Sigmoid colon (tissue), 7 donors: ENCODE data around the gene CHD1L. TPM values are rescaled to one million over a fixed set of nuclear protein-coding genes. Genes with fewer than 3 reads are reported as not detected.
"Not testable (repeated sequence)": the region's sequence is repeated elsewhere in the genome, so short reads cannot be mapped to it uniquely, and the experiment has no call there.

Source experiments
- DNase-seq: peaks from one replicate; pipeline ENCODE4 v3.0.0-alpha.2; 2019
- H3K27ac ChIP-seq, 4 donors: fragments of 200-600 bp; sonication (generic); one replicate each; pipeline ENCODE4 v1.5.1; 2016 to 2019; ENCODE audit warnings: mild to moderate bottlenecking in 1 of 4
- H3K27me3 ChIP-seq, 3 donors: fragments of 200-600 bp; sonication (generic); one replicate each; pipeline ENCODE4 v1.5.1; 2019; ENCODE audit warnings: mild to moderate bottlenecking in 1 of 3
- H3K36me3 ChIP-seq, 4 donors: fragments of 200-600 bp; sonication (generic); one replicate each; pipeline ENCODE4 v1.5.1; 2016 to 2019
- H3K4me1 ChIP-seq, 4 donors: fragments of 200-600 bp; sonication (generic); one replicate each; pipeline ENCODE4 v1.5.1; 2017 to 2019
- H3K4me3 ChIP-seq, 4 donors: fragments of 200-600 bp; sonication (generic); one replicate each; pipeline ENCODE4 v1.5.1; 2017 to 2019; ENCODE audit warnings: mild to moderate bottlenecking in 2 of 4, moderate library complexity in 1 of 4
- H3K9me3 ChIP-seq, 4 donors: fragments of 200-600 bp in 3 of 4; sonication (generic) in 3 of 4; one replicate each; pipeline versions ENCODE4 v1.5.1 to v1.6.1; 2013 to 2019
- CTCF ChIP-seq, 4 experiments: fragments of 450-650 bp in 3 of 4; fragments of 200-600 bp in 1 of 4; IDR thresholded peaks; one replicate each; pipeline ENCODE4 v1.5.1; 2016 to 2019; ENCODE audit warnings: antibody characterized with exemption in 4 of 4, mild to moderate bottlenecking in 3 of 4, moderate library complexity in 2 of 4
- EP300 ChIP-seq, 4 donors: sonication (generic); formaldehyde crosslinking; IDR thresholded peaks; one replicate each; pipeline ENCODE4 v1.6.1; 2017; ENCODE audit warnings: antibody characterized with exemption in 4 of 4
- POLR2A ChIP-seq, 2 donors: fragments of 450-650 bp; IDR thresholded peaks; one replicate each; pipeline ENCODE4 v1.6.1; 2016; ENCODE audit warnings: antibody characterized with exemption in 2 of 2, mild to moderate bottlenecking in 2 of 2, moderate library complexity in 2 of 2
- POLR2AphosphoS5 ChIP-seq, 4 donors: sonication (generic); formaldehyde crosslinking; IDR thresholded peaks; one replicate each; pipeline ENCODE4 v1.6.1; 2017; ENCODE audit warnings: antibody characterized with exemption in 4 of 4
- WGBS, 2 donors: extraction: QIAGEN DNeasy Blood & Tissue Kit; methylation state at CpG; one replicate each; pipeline ENCODE4 v1.1.7; 2013; 5-methylcytosine and 5-hydroxymethylcytosine counted together
- intact Hi-C: fragments of 100-400 bp; cut with DNase I; formaldehyde crosslinking; loops from one replicate; pipeline ENCODE4 v1.15.1; 2023
- polyA plus RNA-seq, 3 donors: library from polyadenylated mRNA; stranded (reverse); fragments of 200-250 nt; gene quantifications; one replicate each; pipeline ENCODE4 v1.2.3, GENCODE V29; 2013
- total RNA-seq, 4 donors: library from RNA; depleted of rRNA; stranded (reverse); fragments of >200 nt; gene quantifications; one replicate each; pipeline ENCODE4 v1.1.0, GENCODE V29; 2016
- donor health status: healthy with polysubstance abuse.
- donor health status: Bipolar disorder and iron deficiency.
- donor health status: healthy.

The CHD1L gene
- total and polyA plus RNA-seq, 7 donors: 12.6 to 27.4 (median 20.6) TPM

- TF ChIP-seq POLR2A (IDR thresholded peaks at IDR 0.05): no peak
- no peak for TF ChIP-seq CTCF (IDR thresholded peaks at IDR 0.05)
- TF ChIP-seq POLR2AphosphoS5 (IDR thresholded peaks at IDR 0.05): no peak
- TF ChIP-seq EP300 (IDR thresholded peaks at IDR 0.05): no peak
- no peak overlapping the region for H3K4me3 ChIP-seq
- 48 to 93% methylated on average over 2 of the region's 2 CpGs for WGBS, 2 donors
- no peaks in the 10 kb centered on the region for H3K27me3 ChIP-seq
- no peaks in the 10 kb centered on the region for H3K9me3 ChIP-seq
- H3K27ac ChIP-seq: no peak overlapping the region
- no peaks in the 10 kb centered on the region for H3K36me3 ChIP-seq
- no peak for DNase-seq
- intact Hi-C loops: no loop called here
- no peaks in the 10 kb centered on the region for H3K4me1 ChIP-seq
Measured at GRCh38 chr1:147236448-147236847, 6.0 kb upstream of the CHD1L start.

GRCh38 chr1:147236959-147237791 is 5.3 kb upstream of the CHD1L start:
- no peak overlapping the region for H3K4me3 ChIP-seq
- no peak for DNase-seq
- H3K4me1 ChIP-seq: peaks cover 0 to 3% (median 0%) of the 10 kb centered on the region in 4 donors
- intact Hi-C loops: no loop called here
- no peaks in the 10 kb centered on the region for H3K9me3 ChIP-seq
- no peaks in the 10 kb centered on the region for H3K27me3 ChIP-seq
- 14 to 55% methylated on average over 3 of the region's 3 CpGs for WGBS, 2 donors
- TF ChIP-seq CTCF (IDR thresholded peaks at IDR 0.05) (no peak), POLR2A (IDR thresholded peaks at IDR 0.05) (no peak), EP300 (IDR thresholded peaks at IDR 0.05) (no peak), POLR2AphosphoS5 (IDR thresholded peaks at IDR 0.05) (no peak)
- no peak overlapping the region for H3K27ac ChIP-seq
- no peaks in the 10 kb centered on the region for H3K36me3 ChIP-seq

GRCh38 chr1:147238053-147238902 is 4.2 kb upstream of the CHD1L start:
- Histone ChIP-seq H3K9me3 (no peaks in the 10 kb centered on the region), H3K27me3 (no peaks in the 10 kb centered on the region), H3K4me1 (peaks cover 0 to 4% (median 0%) of the 10 kb centered on the region in 4 donors), H3K4me3 (no peak overlapping the region), H3K27ac (no peak overlapping the region), H3K36me3 (no peaks in the 10 kb centered on the region)
- 12 to 60% methylated on average over 3 of the region's 3 CpGs for WGBS, 2 donors
- TF ChIP-seq EP300 (IDR thresholded peaks at IDR 0.05): no peak
- TF ChIP-seq POLR2A (IDR thresholded peaks at IDR 0.05): no peak
- no peak for TF ChIP-seq CTCF (IDR thresholded peaks at IDR 0.05)
- no peak for TF ChIP-seq POLR2AphosphoS5 (IDR thresholded peaks at IDR 0.05)
- DNase-seq: no peak
- intact Hi-C loops: no loop called here

- WGBS, 2 donors: 21 to 85% methylated on average over 11 of the region's 11 CpGs
- Histone ChIP-seq H3K4me3 (no peak overlapping the region), H3K4me1 (peaks cover 0 to 11% (median 4%) of the 10 kb centered on the region in 4 donors), H3K9me3 (no peaks in the 10 kb centered on the region), H3K27ac (no peak overlapping the region), H3K36me3 (no peaks in the 10 kb centered on the region), H3K27me3 (no peaks in the 10 kb centered on the region)
- intact Hi-C loops: no loop called here
- TF ChIP-seq POLR2AphosphoS5 (IDR thresholded peaks at IDR 0.05) (no peak), POLR2A (IDR thresholded peaks at IDR 0.05) (no peak), EP300 (IDR thresholded peaks at IDR 0.05) (no peak), CTCF (IDR thresholded peaks at IDR 0.05) (no peak)
- no peak for DNase-seq
Measured at GRCh38 chr1:147238925-147239820, 3.3 kb upstream of the CHD1L start.

GRCh38 chr1:147240131-147240721 is 2.3 kb upstream of the CHD1L start:
- H3K27ac ChIP-seq, H3K4me3 ChIP-seq, H3K27me3 ChIP-seq, H3K9me3 ChIP-seq, H3K36me3 ChIP-seq, DNase-seq: not testable (repeated sequence)
- WGBS, 2 donors: 85 to 86% methylated on average over 5 of the region's 5 CpGs
- intact Hi-C loops: loop anchor here (10.0 kb wide), 1 partner anchor 155 kb away; no protein-coding TSS in a partner anchor
- peaks cover 0 to 14% (median 6%) of the 10 kb centered on the region in 4 donors for H3K4me1 ChIP-seq
